Measurements from ENCODE around the gene PSMB1. TPM values are rescaled to one million over a fixed set of nuclear protein-coding genes. Genes with fewer than 3 reads are reported as not detected.

PSMB1 gene
- total and polyA plus RNA-seq, 9 of the 15 experiments (the other 6 are each of a cell fraction or from before 2014, with no cell fraction given) = 447 to 2,953 (median 884) TPM

DNA sequence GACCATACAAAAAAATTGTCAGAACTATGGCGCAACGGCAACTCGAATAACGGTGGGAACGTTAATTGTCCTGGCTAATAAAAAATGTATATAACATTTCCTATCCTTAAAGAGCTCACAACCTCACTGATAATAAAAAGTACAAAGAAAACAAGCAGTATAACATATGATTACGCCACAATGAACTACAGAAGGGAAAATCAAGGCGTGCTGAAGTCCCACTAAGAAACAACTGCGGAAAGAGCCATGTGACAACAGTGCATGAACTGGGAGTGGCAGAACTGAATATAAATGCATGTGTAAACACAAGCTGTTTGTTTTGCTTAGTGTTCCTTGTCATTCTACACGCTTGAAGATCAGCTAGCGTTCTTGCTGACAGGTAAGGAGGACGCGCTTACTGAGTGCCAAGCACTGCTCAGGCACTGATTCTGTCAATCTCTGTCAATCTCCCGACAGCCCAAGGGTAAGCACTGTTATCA lies 466 bp upstream of the PSMB1 start (continued):
- TF ChIP-seq CEBPG (CRISPR knock-in tag; IDR thresholded peaks at IDR 0.05) = no peak; the same call in 1 of the 2 replicates
- TF ChIP-seq CEBPG (tag; conservative IDR thresholded peaks at IDR 0.05 in 1 of 2, IDR thresholded peaks at IDR 0.05 in 1 of 2) = peak; percentile 56 to 95; a peak in 3 of 4 replicates
- peak; percentile 49 to 97; a peak in 2 of 4 replicates for TF ChIP-seq HDAC1 (IDR thresholded peaks at IDR 0.05)
- no peak for TF ChIP-seq ZNF436 (CRISPR knock-in tag; IDR thresholded peaks at IDR 0.05)
- peak; percentile 98 for TF ChIP-seq HDAC2 (IDR thresholded peaks at IDR 0.05)
- TF ChIP-seq, protein P1, sequence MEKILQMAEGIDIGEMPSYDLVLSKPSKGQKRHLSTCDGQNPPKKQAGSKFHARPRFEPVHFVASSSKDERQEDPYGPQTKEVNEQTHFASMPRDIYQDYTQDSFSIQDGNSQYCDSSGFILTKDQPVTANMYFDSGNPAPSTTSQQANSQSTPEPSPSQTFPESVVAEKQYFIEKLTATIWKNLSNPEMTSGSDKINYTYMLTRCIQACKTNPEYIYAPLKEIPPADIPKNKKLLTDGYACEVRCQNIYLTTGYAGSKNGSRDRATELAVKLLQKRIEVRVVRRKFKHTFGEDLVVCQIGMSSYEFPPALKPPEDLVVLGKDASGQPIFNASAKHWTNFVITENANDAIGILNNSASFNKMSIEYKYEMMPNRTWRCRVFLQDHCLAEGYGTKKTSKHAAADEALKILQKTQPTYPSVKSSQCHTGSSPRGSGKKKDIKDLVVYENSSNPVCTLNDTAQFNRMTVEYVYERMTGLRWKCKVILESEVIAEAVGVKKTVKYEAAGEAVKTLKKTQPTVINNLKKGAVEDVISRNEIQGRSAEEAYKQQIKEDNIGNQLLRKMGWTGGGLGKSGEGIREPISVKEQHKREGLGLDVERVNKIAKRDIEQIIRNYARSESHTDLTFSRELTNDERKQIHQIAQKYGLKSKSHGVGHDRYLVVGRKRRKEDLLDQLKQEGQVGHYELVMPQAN (IDR thresholded peaks at IDR 0.05; ENCODE audit: borderline replicate concordance) = peak; percentile 95
- no peak for TF ChIP-seq TCF7 (IDR thresholded peaks at IDR 0.05; ENCODE audit: borderline replicate concordance)
- TF ChIP-seq SIN3A (IDR thresholded peaks at IDR 0.05; ENCODE audit: borderline replicate concordance in 2 of 2, control insufficient read depth in 1 of 2, low read depth in 2 of 2, low read length in 2 of 2) = peak in 1 of 2 experiments; percentile 66; a peak in 1 of 4 replicates
- TF ChIP-seq, protein P2, sequence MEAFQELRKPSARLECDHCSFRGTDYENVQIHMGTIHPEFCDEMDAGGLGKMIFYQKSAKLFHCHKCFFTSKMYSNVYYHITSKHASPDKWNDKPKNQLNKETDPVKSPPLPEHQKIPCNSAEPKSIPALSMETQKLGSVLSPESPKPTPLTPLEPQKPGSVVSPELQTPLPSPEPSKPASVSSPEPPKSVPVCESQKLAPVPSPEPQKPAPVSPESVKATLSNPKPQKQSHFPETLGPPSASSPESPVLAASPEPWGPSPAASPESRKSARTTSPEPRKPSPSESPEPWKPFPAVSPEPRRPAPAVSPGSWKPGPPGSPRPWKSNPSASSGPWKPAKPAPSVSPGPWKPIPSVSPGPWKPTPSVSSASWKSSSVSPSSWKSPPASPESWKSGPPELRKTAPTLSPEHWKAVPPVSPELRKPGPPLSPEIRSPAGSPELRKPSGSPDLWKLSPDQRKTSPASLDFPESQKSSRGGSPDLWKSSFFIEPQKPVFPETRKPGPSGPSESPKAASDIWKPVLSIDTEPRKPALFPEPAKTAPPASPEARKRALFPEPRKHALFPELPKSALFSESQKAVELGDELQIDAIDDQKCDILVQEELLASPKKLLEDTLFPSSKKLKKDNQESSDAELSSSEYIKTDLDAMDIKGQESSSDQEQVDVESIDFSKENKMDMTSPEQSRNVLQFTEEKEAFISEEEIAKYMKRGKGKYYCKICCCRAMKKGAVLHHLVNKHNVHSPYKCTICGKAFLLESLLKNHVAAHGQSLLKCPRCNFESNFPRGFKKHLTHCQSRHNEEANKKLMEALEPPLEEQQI (IDR thresholded peaks at IDR 0.05) = no peak
- TF ChIP-seq HIVEP1 (CRISPR knock-in tag; IDR thresholded peaks at IDR 0.05) = no peak
- no peak for TF ChIP-seq ZBTB34 (CRISPR knock-in tag; IDR thresholded peaks at IDR 0.05)
- peak; percentile 19; the same call in 1 of the 2 replicates for TF ChIP-seq HLTF (IDR thresholded peaks at IDR 0.05)
- TF ChIP-seq ZNF174 (CRISPR knock-in tag; IDR thresholded peaks at IDR 0.05) = no peak
- no peak for TF ChIP-seq EZH2 (IDR thresholded peaks at IDR 0.05; ENCODE audit: borderline replicate concordance, low read depth, low read length)
- TF ChIP-seq, protein P3, sequence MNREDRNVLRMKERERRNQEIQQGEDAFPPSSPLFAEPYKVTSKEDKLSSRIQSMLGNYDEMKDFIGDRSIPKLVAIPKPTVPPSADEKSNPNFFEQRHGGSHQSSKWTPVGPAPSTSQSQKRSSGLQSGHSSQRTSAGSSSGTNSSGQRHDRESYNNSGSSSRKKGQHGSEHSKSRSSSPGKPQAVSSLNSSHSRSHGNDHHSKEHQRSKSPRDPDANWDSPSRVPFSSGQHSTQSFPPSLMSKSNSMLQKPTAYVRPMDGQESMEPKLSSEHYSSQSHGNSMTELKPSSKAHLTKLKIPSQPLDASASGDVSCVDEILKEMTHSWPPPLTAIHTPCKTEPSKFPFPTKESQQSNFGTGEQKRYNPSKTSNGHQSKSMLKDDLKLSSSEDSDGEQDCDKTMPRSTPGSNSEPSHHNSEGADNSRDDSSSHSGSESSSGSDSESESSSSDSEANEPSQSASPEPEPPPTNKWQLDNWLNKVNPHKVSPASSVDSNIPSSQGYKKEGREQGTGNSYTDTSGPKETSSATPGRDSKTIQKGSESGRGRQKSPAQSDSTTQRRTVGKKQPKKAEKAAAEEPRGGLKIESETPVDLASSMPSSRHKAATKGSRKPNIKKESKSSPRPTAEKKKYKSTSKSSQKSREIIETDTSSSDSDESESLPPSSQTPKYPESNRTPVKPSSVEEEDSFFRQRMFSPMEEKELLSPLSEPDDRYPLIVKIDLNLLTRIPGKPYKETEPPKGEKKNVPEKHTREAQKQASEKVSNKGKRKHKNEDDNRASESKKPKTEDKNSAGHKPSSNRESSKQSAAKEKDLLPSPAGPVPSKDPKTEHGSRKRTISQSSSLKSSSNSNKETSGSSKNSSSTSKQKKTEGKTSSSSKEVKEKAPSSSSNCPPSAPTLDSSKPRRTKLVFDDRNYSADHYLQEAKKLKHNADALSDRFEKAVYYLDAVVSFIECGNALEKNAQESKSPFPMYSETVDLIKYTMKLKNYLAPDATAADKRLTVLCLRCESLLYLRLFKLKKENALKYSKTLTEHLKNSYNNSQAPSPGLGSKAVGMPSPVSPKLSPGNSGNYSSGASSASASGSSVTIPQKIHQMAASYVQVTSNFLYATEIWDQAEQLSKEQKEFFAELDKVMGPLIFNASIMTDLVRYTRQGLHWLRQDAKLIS (CRISPR knock-in tag; IDR thresholded peaks at IDR 0.05) = no peak
- TF ChIP-seq RAD51 (IDR thresholded peaks at IDR 0.05; ENCODE audit: borderline replicate concordance, low read depth) = peak; percentile 43; the same call in 1 of the 2 replicates
- no peak for TF ChIP-seq ETV6 (IDR thresholded peaks at IDR 0.05; ENCODE audit: borderline replicate concordance in 1 of 2, low read depth in 2 of 2, low read length in 1 of 2)
- no peak for TF ChIP-seq ETV6 (CRISPR knock-in tag; IDR thresholded peaks at IDR 0.05; ENCODE audit: borderline replicate concordance)
- TF ChIP-seq ZNF143 (CRISPR knock-in tag; IDR thresholded peaks at IDR 0.05) = peak; percentile 42; the same call in 1 of the 2 replicates
- TF ChIP-seq BCOR (IDR thresholded peaks at IDR 0.05) = peak; percentile 37; the same call in 1 of the 2 replicates

Measured in K562 (cell line).